Measurements from ENCODE around the gene FGFR2.

Gene FGFR2

GRCh38 chr10:121478556-121478955 lies 119.7 kb downstream of the FGFR2 start:
- Histone ChIP-seq H4K20me1 (ENCODE audit: control insufficient read depth, insufficient read depth, low read depth, low read length) (no peaks in the 10 kb centered on the region), H3K4me3 (ENCODE audit: low read length) (no peak overlapping the region)

GRCh38 chr10:121469797-121470606 lies 128.2 kb downstream of the FGFR2 start:
- no peaks in the 10 kb centered on the region for H3F3A ChIP-seq (ENCODE audit: control insufficient read depth, insufficient read depth)
- no peak overlapping the region for H3K27ac ChIP-seq (ENCODE audit: low read depth, low read length)
- H3K9me2 ChIP-seq (replicated peaks; ENCODE audit: control insufficient read depth, low read length): no peaks in the 10 kb centered on the region
- H3K9me3 ChIP-seq (ENCODE audit: control insufficient read depth, insufficient read depth, low read length): no peaks in the 10 kb centered on the region
- H3K79me2 ChIP-seq (ENCODE audit: control insufficient read depth, low read length): no peaks in the 10 kb centered on the region
- TF ChIP-seq, protein P1, sequence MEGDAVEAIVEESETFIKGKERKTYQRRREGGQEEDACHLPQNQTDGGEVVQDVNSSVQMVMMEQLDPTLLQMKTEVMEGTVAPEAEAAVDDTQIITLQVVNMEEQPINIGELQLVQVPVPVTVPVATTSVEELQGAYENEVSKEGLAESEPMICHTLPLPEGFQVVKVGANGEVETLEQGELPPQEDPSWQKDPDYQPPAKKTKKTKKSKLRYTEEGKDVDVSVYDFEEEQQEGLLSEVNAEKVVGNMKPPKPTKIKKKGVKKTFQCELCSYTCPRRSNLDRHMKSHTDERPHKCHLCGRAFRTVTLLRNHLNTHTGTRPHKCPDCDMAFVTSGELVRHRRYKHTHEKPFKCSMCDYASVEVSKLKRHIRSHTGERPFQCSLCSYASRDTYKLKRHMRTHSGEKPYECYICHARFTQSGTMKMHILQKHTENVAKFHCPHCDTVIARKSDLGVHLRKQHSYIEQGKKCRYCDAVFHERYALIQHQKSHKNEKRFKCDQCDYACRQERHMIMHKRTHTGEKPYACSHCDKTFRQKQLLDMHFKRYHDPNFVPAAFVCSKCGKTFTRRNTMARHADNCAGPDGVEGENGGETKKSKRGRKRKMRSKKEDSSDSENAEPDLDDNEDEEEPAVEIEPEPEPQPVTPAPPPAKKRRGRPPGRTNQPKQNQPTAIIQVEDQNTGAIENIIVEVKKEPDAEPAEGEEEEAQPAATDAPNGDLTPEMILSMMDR (IDR thresholded peaks at IDR 0.05; ENCODE audit: low read depth, low read length, poor library complexity, severe bottlenecking): no peak
- no peak for TF ChIP-seq EZH2phosphoT487 (IDR thresholded peaks at IDR 0.05; ENCODE audit: borderline replicate concordance, low read length)
- H3K36me3 ChIP-seq (ENCODE audit: control insufficient read depth, low read length): no peaks in the 10 kb centered on the region
- H3K4me3 ChIP-seq (ENCODE audit: low read length): no peak overlapping the region
- H3K27me3 ChIP-seq (ENCODE audit: control insufficient read depth, low read length): no peaks in the 10 kb centered on the region
- H3K4me1 ChIP-seq (ENCODE audit: control insufficient read depth, low read length): no peaks in the 10 kb centered on the region
- H4K20me1 ChIP-seq (ENCODE audit: control insufficient read depth, insufficient read depth, low read depth, low read length): no peaks in the 10 kb centered on the region
- H3K4me2 ChIP-seq (ENCODE audit: low read length): no peak overlapping the region

More at GRCh38 chr10:121478556-121478955, 119.7 kb downstream of the FGFR2 start:
- no peak overlapping the region for H3K27ac ChIP-seq (ENCODE audit: low read depth, low read length)
- H3K79me2 ChIP-seq (ENCODE audit: control insufficient read depth, low read length): no peaks in the 10 kb centered on the region
- no peaks in the 10 kb centered on the region for H3K9me2 ChIP-seq (replicated peaks; ENCODE audit: control insufficient read depth, low read length)
- TF ChIP-seq EZH2phosphoT487 (IDR thresholded peaks at IDR 0.05; ENCODE audit: borderline replicate concordance, low read length): no peak
- TF ChIP-seq, protein P1 (IDR thresholded peaks at IDR 0.05; ENCODE audit: low read depth, low read length, poor library complexity, severe bottlenecking): no peak
- no peak overlapping the region for H3K4me2 ChIP-seq (ENCODE audit: low read length)
- H3K4me1 ChIP-seq (ENCODE audit: control insufficient read depth, low read length): no peaks in the 10 kb centered on the region
- no peaks in the 10 kb centered on the region for H3K9me3 ChIP-seq (ENCODE audit: control insufficient read depth, insufficient read depth, low read length)
- no peaks in the 10 kb centered on the region for H3F3A ChIP-seq (ENCODE audit: control insufficient read depth, insufficient read depth)
- no peaks in the 10 kb centered on the region for H3K36me3 ChIP-seq (ENCODE audit: control insufficient read depth, low read length)
- no peaks in the 10 kb centered on the region for H3K27me3 ChIP-seq (ENCODE audit: control insufficient read depth, low read length)

- H4K20me1 ChIP-seq (ENCODE audit: control insufficient read depth, insufficient read depth, low read depth, low read length): no peaks in the 10 kb centered on the region
- no peaks in the 10 kb centered on the region for H3F3A ChIP-seq (ENCODE audit: control insufficient read depth, insufficient read depth)
- no peak overlapping the region for H3K4me2 ChIP-seq (ENCODE audit: low read length)
- H3K9me3 ChIP-seq (ENCODE audit: control insufficient read depth, insufficient read depth, low read length): no peaks in the 10 kb centered on the region
- no peak overlapping the region for H3K4me3 ChIP-seq (ENCODE audit: low read length)
- no peaks in the 10 kb centered on the region for H3K36me3 ChIP-seq (ENCODE audit: control insufficient read depth, low read length)
- no peaks in the 10 kb centered on the region for H3K4me1 ChIP-seq (ENCODE audit: control insufficient read depth, low read length)
- no peak for TF ChIP-seq EZH2phosphoT487 (IDR thresholded peaks at IDR 0.05; ENCODE audit: borderline replicate concordance, low read length)
- TF ChIP-seq, protein P1 (IDR thresholded peaks at IDR 0.05; ENCODE audit: low read depth, low read length, poor library complexity, severe bottlenecking): no peak
- H3K27ac ChIP-seq (ENCODE audit: low read depth, low read length): no peak overlapping the region
- no peaks in the 10 kb centered on the region for H3K9me2 ChIP-seq (replicated peaks; ENCODE audit: control insufficient read depth, low read length)
- H3K27me3 ChIP-seq (ENCODE audit: control insufficient read depth, low read length): no peaks in the 10 kb centered on the region
- H3K79me2 ChIP-seq (ENCODE audit: control insufficient read depth, low read length): no peaks in the 10 kb centered on the region
Observed at GRCh38 chr10:121468726-121469125, 129.5 kb downstream of the FGFR2 start.
